ENCODE data around the gene PHF10.

DNA sequence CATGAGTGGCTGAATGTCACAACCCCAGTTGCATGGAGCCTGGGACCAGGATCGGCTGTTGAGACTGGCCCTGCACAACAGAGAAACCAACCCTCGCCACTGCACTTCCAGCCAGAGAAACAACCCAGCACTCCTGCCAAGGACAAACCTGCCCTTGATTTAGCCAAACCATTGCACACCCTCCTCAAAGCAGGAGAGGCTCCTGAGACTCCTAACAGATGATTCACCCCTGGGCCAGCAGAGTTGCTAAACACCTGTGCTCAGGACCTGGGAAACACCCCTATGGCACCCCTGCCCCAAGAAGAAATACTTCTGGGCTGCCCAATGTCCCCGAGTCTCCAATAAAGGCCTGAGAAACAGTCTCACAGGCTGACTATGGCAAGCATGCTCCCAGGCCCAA is 40.2 kb downstream of the PHF10 start:
- TF ChIP-seq, protein P1, sequence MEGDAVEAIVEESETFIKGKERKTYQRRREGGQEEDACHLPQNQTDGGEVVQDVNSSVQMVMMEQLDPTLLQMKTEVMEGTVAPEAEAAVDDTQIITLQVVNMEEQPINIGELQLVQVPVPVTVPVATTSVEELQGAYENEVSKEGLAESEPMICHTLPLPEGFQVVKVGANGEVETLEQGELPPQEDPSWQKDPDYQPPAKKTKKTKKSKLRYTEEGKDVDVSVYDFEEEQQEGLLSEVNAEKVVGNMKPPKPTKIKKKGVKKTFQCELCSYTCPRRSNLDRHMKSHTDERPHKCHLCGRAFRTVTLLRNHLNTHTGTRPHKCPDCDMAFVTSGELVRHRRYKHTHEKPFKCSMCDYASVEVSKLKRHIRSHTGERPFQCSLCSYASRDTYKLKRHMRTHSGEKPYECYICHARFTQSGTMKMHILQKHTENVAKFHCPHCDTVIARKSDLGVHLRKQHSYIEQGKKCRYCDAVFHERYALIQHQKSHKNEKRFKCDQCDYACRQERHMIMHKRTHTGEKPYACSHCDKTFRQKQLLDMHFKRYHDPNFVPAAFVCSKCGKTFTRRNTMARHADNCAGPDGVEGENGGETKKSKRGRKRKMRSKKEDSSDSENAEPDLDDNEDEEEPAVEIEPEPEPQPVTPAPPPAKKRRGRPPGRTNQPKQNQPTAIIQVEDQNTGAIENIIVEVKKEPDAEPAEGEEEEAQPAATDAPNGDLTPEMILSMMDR (IDR thresholded peaks at IDR 0.05; ENCODE audit: borderline replicate concordance, extremely low read depth, low read length, poor library complexity, severe bottlenecking) = no peak
- no peak for TF ChIP-seq EZH2 (IDR thresholded peaks at IDR 0.05; ENCODE audit: borderline replicate concordance, low read depth, low read length, severe bottlenecking)
